SK-N-SH (cell line): ENCODE results near the gene PHACTR3. TPM values are rescaled to one million over a fixed set of nuclear protein-coding genes. Genes with fewer than 3 reads are reported as not detected.

ENCODE experiments used
- CTCF ChIA-PET: fragments of 300-600, 350-600 bp; formaldehyde crosslinking; extraction: SDS; loops from one replicate; lab custom pipeline; 2021; lab: Yijun Ruan, JAX
- POLR2A ChIA-PET: fragments of 350-600 bp; sonication (Branson Sonifier 250); formaldehyde crosslinking; extraction: SDS; loops from one replicate; lab custom pipeline; 2020; ENCODE audit warnings: antibody characterized with exemption, inconsistent platforms; lab: Yijun Ruan, JAX
- DNase-seq: peaks from one replicate; pipeline ENCODE4 v3.0.0; 2012
- H2AFZ ChIP-seq: fragments of 200-600 bp; sonication (generic); 2 replicates; pipeline ENCODE4 v1.8.1; 2016; ENCODE audit warnings: antibody characterized with exemption, mild to moderate bottlenecking, low read depth
- H3F3A ChIP-seq: fragments of 200-600 bp; sonication (generic); replicated peaks from 2 replicates; pipeline ENCODE3; 2016; ENCODE audit warnings: antibody characterized with exemption, mild to moderate bottlenecking; ENCODE audit not compliant: insufficient read depth
- H3K27ac ChIP-seq, 2 experiments: fragments of 200-500 bp in 1 of 2; fragments of 200-600 bp in 1 of 2; sonication (Bioruptor generic) in 1 of 2; sonication (generic), shearing (Covaris generic) in 1 of 2; 2 replicates each; pipeline versions ENCODE4 v1.5.1 to v1.6.1; 2014 to 2016; ENCODE audit warnings: low read depth in 2 of 2, inconsistent platforms in 1 of 2, low read length in 1 of 2, mild to moderate bottlenecking in 1 of 2, mixed read lengths in 1 of 2
- H3K27me3 ChIP-seq: fragments of 200-600 bp; sonication (generic), shearing (Covaris generic); 2 replicates; pipeline ENCODE4 v1.6.1; 2016; ENCODE audit warnings: mixed run types; ENCODE audit not compliant: insufficient read depth
- H3K36me3 ChIP-seq, 2 experiments: fragments of 200-500 bp in 1 of 2; fragments of 200-600 bp in 1 of 2; sonication (Bioruptor generic) in 1 of 2; sonication (generic) in 1 of 2; replicated peaks in 1 of 2; 2 replicates each; pipeline versions ENCODE3 to v1.5.1; 2014 to 2016; ENCODE audit warnings: low read length in 1 of 2, mild to moderate bottlenecking in 1 of 2; ENCODE audit not compliant: insufficient read depth in 2 of 2, control insufficient read depth in 1 of 2
- H3K4me1 ChIP-seq, 2 experiments: fragments of 200-500 bp in 1 of 2; fragments of 200-600 bp in 1 of 2; sonication (Bioruptor generic) in 1 of 2; sonication (generic), shearing (Covaris generic) in 1 of 2; 2 replicates each; pipeline versions ENCODE4 v1.5.1 to v1.6.1; 2014 to 2016; ENCODE audit warnings: low read depth in 1 of 2, low read length in 1 of 2, mixed run types in 1 of 2; ENCODE audit not compliant: insufficient read depth in 2 of 2, control insufficient read depth in 1 of 2
- H3K4me2 ChIP-seq: fragments of 200-600 bp; sonication (generic), shearing (Covaris generic); 2 replicates; pipeline ENCODE4 v1.6.1; 2017; ENCODE audit warnings: mixed run types
- H3K4me3 ChIP-seq, 2 experiments: fragments of 200-500 bp in 1 of 2; fragments of 200-600 bp in 1 of 2; sonication (Bioruptor generic) in 1 of 2; sonication (generic), shearing (Covaris generic) in 1 of 2; 2 replicates each; pipeline versions ENCODE4 v1.5.1 to v1.8.1; 2014 to 2016; ENCODE audit warnings: low read depth in 2 of 2, inconsistent platforms in 1 of 2, low read length in 1 of 2, mild to moderate bottlenecking in 1 of 2, mixed read lengths in 1 of 2, moderate library complexity in 1 of 2
- H3K79me2 ChIP-seq: fragments of 200-600 bp; sonication (generic); 2 replicates; pipeline ENCODE4 v1.8.1; 2017; ENCODE audit warnings: mild to moderate bottlenecking; ENCODE audit not compliant: insufficient read depth
- H3K9ac ChIP-seq: fragments of 200-600 bp; sonication (generic); 2 replicates; pipeline ENCODE4 v1.6.1; 2017; ENCODE audit warnings: mixed run types
- H3K9me2 ChIP-seq: fragments of 200-600 bp; sonication (generic); 2 replicates; pipeline ENCODE4 v1.6.1; 2017; ENCODE audit warnings: mixed run types
- H3K9me3 ChIP-seq: fragments of 200-600 bp; sonication (generic); 2 replicates; pipeline ENCODE4 v1.6.1; 2017; ENCODE audit warnings: mixed run types, mild to moderate bottlenecking, moderate library complexity
- H4K20me1 ChIP-seq: fragments of 200-600 bp; sonication (generic); 2 replicates; pipeline ENCODE4 v1.6.1; 2017; ENCODE audit warnings: mild to moderate bottlenecking, mixed run types; ENCODE audit not compliant: insufficient read depth
- CHD2 ChIP-seq: fragments of 150-350 bp; IDR thresholded peaks from 2 replicates; pipeline ENCODE4 v1.6.1; 2018; ENCODE audit warnings: low read length; ENCODE audit not compliant: partially characterized antibody
- CTCF ChIP-seq: fragments of 200-600 bp; sonication (generic); IDR thresholded peaks from 2 replicates; pipeline ENCODE4 v1.6.1; 2017; ENCODE audit warnings: antibody characterized with exemption, mild to moderate bottlenecking, moderate library complexity
- EP300 ChIP-seq, 2 experiments: IDR thresholded peaks; 2 replicates each; pipeline versions ENCODE4 v1.4.0 to v1.6.1; 2012; ENCODE audit warnings: borderline replicate concordance in 1 of 2, low read depth in 1 of 2, low read length in 1 of 2
- FOSL2 ChIP-seq: IDR thresholded peaks from 2 replicates; pipeline ENCODE4 v1.4.0; 2012; ENCODE audit warnings: low read depth, mild to moderate bottlenecking, moderate library complexity, borderline replicate concordance
- FOXM1 ChIP-seq: IDR thresholded peaks from 2 replicates; pipeline ENCODE4 v1.4.0; 2012; ENCODE audit warnings: low read depth, mild to moderate bottlenecking
- GATA2 ChIP-seq: sonication (generic); formaldehyde crosslinking; IDR thresholded peaks from 2 replicates; pipeline ENCODE4 v1.5.0; 2020; ENCODE audit warnings: mild to moderate bottlenecking, missing genetic modification reagents
- MEF2A ChIP-seq: IDR thresholded peaks from 2 replicates; pipeline ENCODE4 v1.4.0; 2012; ENCODE audit warnings: low read depth, borderline replicate concordance
- MXI1 ChIP-seq: IDR thresholded peaks from 2 replicates; pipeline ENCODE4 v1.6.1; 2012; ENCODE audit warnings: mild to moderate bottlenecking, low read depth, low read length, improper control_type of control experiment
- NRF1 ChIP-seq: IDR thresholded peaks from 2 replicates; pipeline ENCODE4 v1.6.1; 2012; ENCODE audit warnings: low read depth, mild to moderate bottlenecking, low read length
- RCOR1 ChIP-seq: fragments of 150-350 bp; IDR thresholded peaks from 2 replicates; pipeline ENCODE4 v1.6.1; 2017; ENCODE audit warnings: antibody characterized with exemption, low read length
- RFX5 ChIP-seq: IDR thresholded peaks from 2 replicates; pipeline ENCODE4 v1.6.1; 2012; ENCODE audit warnings: mild to moderate bottlenecking, improper control_type of control experiment, low read length
- SIN3A ChIP-seq: IDR thresholded peaks from 2 replicates; pipeline ENCODE4 v1.6.1; 2012; ENCODE audit warnings: low read depth, mild to moderate bottlenecking, low read length, moderate library complexity, borderline replicate concordance
- TAF1 ChIP-seq: IDR thresholded peaks from 2 replicates; pipeline ENCODE4 v1.6.1; 2012; ENCODE audit warnings: low read depth, mild to moderate bottlenecking, low read length, moderate library complexity, borderline replicate concordance
- TCF12 ChIP-seq: IDR thresholded peaks from 2 replicates; pipeline ENCODE4 v1.4.0; 2012
- USF1 ChIP-seq: IDR thresholded peaks from 2 replicates; pipeline ENCODE4 v1.4.0; 2012; ENCODE audit warnings: low read depth, borderline replicate concordance
- WGBS: methylation state at CpG from one replicate; pipeline ENCODE4 v1.1.6; 2017; ENCODE audit warnings: low lambda C conversion rate; 5-methylcytosine and 5-hydroxymethylcytosine counted together
- polyA plus RNA-seq, 3 experiments: library from polyadenylated mRNA; depleted of rRNA; stranded (reverse); fragments of >200 nt; gene quantifications; 2 replicates each; pipeline ENCODE4 v1.2.3, GENCODE V29; 2012
- TF ChIP-seq, protein P1 (sequence below): fragments of 150-350 bp; IDR thresholded peaks from 2 replicates; pipeline ENCODE4 v1.6.1; 2016; ENCODE audit warnings: mild to moderate bottlenecking, low read depth, low read length
- TF ChIP-seq, protein P2 (sequence below): IDR thresholded peaks from 2 replicates; pipeline ENCODE4; 2012

Gene PHACTR3
- polyA plus RNA-seq, 1 of the 3 experiments (the other 2 are of a cell fraction), result 0.10 TPM

- H4K20me1 ChIP-seq, result no peaks in the 10 kb centered on the region
- ChIA-PET CTCF (interaction anchor here (1.3 to 6.9 kb wide), 8 partner anchors 9 to 276 kb away, joined by 3 to 107 read pairs (median 6); no protein-coding TSS in a partner anchor), POLR2A (no interaction called here)
- peaks cover 0 to 15% of the 10 kb centered on the region in 2 experiments; a peak in 1 of 4 replicates for H3K4me1 ChIP-seq
- no peak overlapping the region for H3K9ac ChIP-seq
- WGBS, result 7% methylated on average over 2 of the region's 3 CpGs
- H3K4me2 ChIP-seq, result no peak overlapping the region
- no peaks in the 10 kb centered on the region for H3K9me3 ChIP-seq
- H3K79me2 ChIP-seq, result no peaks in the 10 kb centered on the region
- H3K4me3 ChIP-seq, result no peak overlapping the region
- H3K27ac ChIP-seq, result no peak overlapping the region
- no peaks in the 10 kb centered on the region for H3K36me3 ChIP-seq
- H2AFZ ChIP-seq, result no peak overlapping the region
- TF ChIP-seq RFX5 (no peak), CHD2 (no peak), MXI1 (no peak), FOSL2 (no peak), EP300 (IDR thresholded peaks at IDR 0.05; ENCODE audit: borderline replicate concordance in 1 of 2, low read depth in 1 of 2, low read length in 1 of 2) (no peak), GATA2 (CRISPR knock-in tag) (no peak), CTCF (no peak), FOXM1 (no peak), NRF1 (no peak)
- TF ChIP-seq, protein P1, sequence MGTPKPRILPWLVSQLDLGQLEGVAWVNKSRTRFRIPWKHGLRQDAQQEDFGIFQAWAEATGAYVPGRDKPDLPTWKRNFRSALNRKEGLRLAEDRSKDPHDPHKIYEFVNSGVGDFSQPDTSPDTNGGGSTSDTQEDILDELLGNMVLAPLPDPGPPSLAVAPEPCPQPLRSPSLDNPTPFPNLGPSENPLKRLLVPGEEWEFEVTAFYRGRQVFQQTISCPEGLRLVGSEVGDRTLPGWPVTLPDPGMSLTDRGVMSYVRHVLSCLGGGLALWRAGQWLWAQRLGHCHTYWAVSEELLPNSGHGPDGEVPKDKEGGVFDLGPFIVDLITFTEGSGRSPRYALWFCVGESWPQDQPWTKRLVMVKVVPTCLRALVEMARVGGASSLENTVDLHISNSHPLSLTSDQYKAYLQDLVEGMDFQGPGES, result no peak
- TF ChIP-seq, protein P2, sequence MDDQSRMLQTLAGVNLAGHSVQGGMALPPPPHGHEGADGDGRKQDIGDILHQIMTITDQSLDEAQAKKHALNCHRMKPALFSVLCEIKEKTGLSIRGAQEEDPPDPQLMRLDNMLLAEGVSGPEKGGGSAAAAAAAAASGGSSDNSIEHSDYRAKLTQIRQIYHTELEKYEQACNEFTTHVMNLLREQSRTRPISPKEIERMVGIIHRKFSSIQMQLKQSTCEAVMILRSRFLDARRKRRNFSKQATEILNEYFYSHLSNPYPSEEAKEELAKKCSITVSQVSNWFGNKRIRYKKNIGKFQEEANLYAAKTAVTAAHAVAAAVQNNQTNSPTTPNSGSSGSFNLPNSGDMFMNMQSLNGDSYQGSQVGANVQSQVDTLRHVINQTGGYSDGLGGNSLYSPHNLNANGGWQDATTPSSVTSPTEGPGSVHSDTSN, result no peak
- no peaks in the 10 kb centered on the region for H3K9me2 ChIP-seq
- no peaks in the 10 kb centered on the region for H3K27me3 ChIP-seq
- no peaks in the 10 kb centered on the region for H3F3A ChIP-seq
- DNase-seq, result peak; percentile 4
These were observed 30.0 kb upstream of the PHACTR3 start for GRCh38 chr20:59574308-59574707.

GRCh38 chr20:59575216-59575615 lies 29.1 kb upstream of the PHACTR3 start:
- ChIA-PET POLR2A (no interaction called here), CTCF (no interaction called here)
- H3K4me1 ChIP-seq, result peaks cover 0 to 20% of the 10 kb centered on the region in 2 experiments; a peak in 3 of 4 replicates
- TF ChIP-seq FOXM1 (no peak), MEF2A (no peak), RCOR1 (no peak), TAF1 (no peak), EP300 (IDR thresholded peaks at IDR 0.05; ENCODE audit: borderline replicate concordance in 1 of 2, low read depth in 1 of 2, low read length in 1 of 2) (no peak), TCF12 (no peak), USF1 (no peak), SIN3A (no peak)
- no peak overlapping the region for H3K9ac ChIP-seq
- WGBS, result 45% methylated on average over 5 of the region's 5 CpGs
- no peak overlapping the region for H3K27ac ChIP-seq
- H2AFZ ChIP-seq, result no peak overlapping the region
- H3K36me3 ChIP-seq, result no peaks in the 10 kb centered on the region
- H3K27me3 ChIP-seq, result no peaks in the 10 kb centered on the region
- no peaks in the 10 kb centered on the region for H3K9me2 ChIP-seq
- no peaks in the 10 kb centered on the region for H3F3A ChIP-seq
- H3K79me2 ChIP-seq, result no peaks in the 10 kb centered on the region
- H3K9me3 ChIP-seq, result no peaks in the 10 kb centered on the region
- no peak for DNase-seq
- H3K4me2 ChIP-seq, result no peak overlapping the region
- no peaks in the 10 kb centered on the region for H4K20me1 ChIP-seq
- H3K4me3 ChIP-seq, result no peak overlapping the region
